ENCODE data around the gene PRORP.

DNA sequence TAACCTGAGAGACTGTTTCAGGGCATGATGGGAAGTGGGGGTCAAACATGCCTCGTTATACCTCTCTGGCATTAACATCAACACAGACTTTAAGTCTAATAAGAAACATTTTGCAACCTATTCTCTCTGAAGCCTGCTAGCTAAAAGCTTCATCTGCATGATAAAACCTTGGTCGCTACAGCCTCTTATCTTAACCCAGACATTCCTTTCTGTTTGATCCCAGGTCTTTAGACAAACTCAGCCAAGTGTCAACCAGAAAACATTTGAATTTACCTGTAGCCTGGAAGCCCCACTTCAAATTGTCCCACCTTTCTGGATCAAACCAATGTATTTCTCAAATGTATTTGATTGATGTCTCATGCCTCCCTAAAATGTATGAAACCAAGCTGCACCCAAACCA lies 9.7 kb upstream of the PRORP start:
- TF ChIP-seq, protein P1, sequence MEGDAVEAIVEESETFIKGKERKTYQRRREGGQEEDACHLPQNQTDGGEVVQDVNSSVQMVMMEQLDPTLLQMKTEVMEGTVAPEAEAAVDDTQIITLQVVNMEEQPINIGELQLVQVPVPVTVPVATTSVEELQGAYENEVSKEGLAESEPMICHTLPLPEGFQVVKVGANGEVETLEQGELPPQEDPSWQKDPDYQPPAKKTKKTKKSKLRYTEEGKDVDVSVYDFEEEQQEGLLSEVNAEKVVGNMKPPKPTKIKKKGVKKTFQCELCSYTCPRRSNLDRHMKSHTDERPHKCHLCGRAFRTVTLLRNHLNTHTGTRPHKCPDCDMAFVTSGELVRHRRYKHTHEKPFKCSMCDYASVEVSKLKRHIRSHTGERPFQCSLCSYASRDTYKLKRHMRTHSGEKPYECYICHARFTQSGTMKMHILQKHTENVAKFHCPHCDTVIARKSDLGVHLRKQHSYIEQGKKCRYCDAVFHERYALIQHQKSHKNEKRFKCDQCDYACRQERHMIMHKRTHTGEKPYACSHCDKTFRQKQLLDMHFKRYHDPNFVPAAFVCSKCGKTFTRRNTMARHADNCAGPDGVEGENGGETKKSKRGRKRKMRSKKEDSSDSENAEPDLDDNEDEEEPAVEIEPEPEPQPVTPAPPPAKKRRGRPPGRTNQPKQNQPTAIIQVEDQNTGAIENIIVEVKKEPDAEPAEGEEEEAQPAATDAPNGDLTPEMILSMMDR (IDR thresholded peaks at IDR 0.05) = no peak
- TF ChIP-seq POLR2A (IDR thresholded peaks at IDR 0.05) = no peak
